Small intestine (tissue), 7 donors: ENCODE data around the gene NALCN. TPM values are rescaled to one million over a fixed set of nuclear protein-coding genes. Genes with fewer than 3 reads are reported as not detected.

Experiments used
- DNase-seq, 2 donors: peaks; one replicate each; pipeline versions ENCODE4 v3.0.0 to v3.0.0-alpha.2; 2013
- FAIRE-seq: peaks from 2 replicates; lab custom pipeline; 2012; peaks lifted over from hg19 to GRCh38; lab: Jason Lieb, UNC
- H3K27ac ChIP-seq, 3 donors: one replicate each; pipeline ENCODE4 v1.5.1; 2013; ENCODE audit warnings: low read length in 2 of 3, mild to moderate bottlenecking in 2 of 3, control low read depth in 1 of 3, inconsistent platforms in 1 of 3, low read depth in 1 of 3, moderate library complexity in 1 of 3
- H3K27me3 ChIP-seq, 3 donors: one replicate each; pipeline ENCODE4 v1.6.1; 2013; ENCODE audit warnings: low read length in 3 of 3, inconsistent platforms in 1 of 3; ENCODE audit not compliant: control insufficient read depth in 3 of 3, insufficient read depth in 3 of 3
- H3K36me3 ChIP-seq, 3 donors: one replicate each; pipeline ENCODE4 v1.6.1; 2013; ENCODE audit warnings: low read length in 3 of 3, inconsistent platforms in 1 of 3, low read depth in 1 of 3, mild to moderate bottlenecking in 1 of 3, moderate library complexity in 1 of 3; ENCODE audit not compliant: control insufficient read depth in 3 of 3, insufficient read depth in 2 of 3
- H3K4me1 ChIP-seq, 3 donors: one replicate each; pipeline ENCODE4 v1.6.1; 2013; ENCODE audit warnings: low read length in 2 of 3, inconsistent platforms in 1 of 3, low read depth in 1 of 3, mild to moderate bottlenecking in 1 of 3, moderate library complexity in 1 of 3; ENCODE audit not compliant: control insufficient read depth in 3 of 3, insufficient read depth in 2 of 3
- H3K4me3 ChIP-seq, 3 donors: one replicate each; pipeline ENCODE4 v1.5.1; 2013; ENCODE audit warnings: low read length in 3 of 3, control low read depth in 1 of 3, inconsistent platforms in 1 of 3, low read depth in 1 of 3, mild to moderate bottlenecking in 1 of 3, moderate library complexity in 1 of 3
- H3K9me3 ChIP-seq, 2 donors: one replicate each; pipeline ENCODE4 v1.6.1; 2013; ENCODE audit warnings: low read depth in 1 of 2, low read length in 1 of 2; ENCODE audit not compliant: control insufficient read depth in 2 of 2, insufficient read depth in 1 of 2
- WGBS, 3 donors: extraction: QIAGEN DNeasy Blood & Tissue Kit; methylation state at CpG; one replicate each; pipeline ENCODE4 v1.1.7; 2013; 5-methylcytosine and 5-hydroxymethylcytosine counted together
- polyA plus RNA-seq, 4 donors: library from polyadenylated mRNA; stranded (reverse) in 3 of 4; unstranded in 1 of 4; fragments of 200-250 nt in 3 of 4; fragments of 120-200 nt in 1 of 4; gene quantifications; one replicate each; pipeline versions ENCODE4 v1.2.1 to v1.2.3, GENCODE V29; 2013
- donor health status: healthy with polysubstance abuse.
- donor health status: control.
- donor health status: control.
- donor health status: Bipolar disorder and iron deficiency.
- donor health status: healthy.

NALCN gene
- polyA plus RNA-seq, 4 donors = 0.13 to 0.46 TPM; not detected in 2

DNA sequence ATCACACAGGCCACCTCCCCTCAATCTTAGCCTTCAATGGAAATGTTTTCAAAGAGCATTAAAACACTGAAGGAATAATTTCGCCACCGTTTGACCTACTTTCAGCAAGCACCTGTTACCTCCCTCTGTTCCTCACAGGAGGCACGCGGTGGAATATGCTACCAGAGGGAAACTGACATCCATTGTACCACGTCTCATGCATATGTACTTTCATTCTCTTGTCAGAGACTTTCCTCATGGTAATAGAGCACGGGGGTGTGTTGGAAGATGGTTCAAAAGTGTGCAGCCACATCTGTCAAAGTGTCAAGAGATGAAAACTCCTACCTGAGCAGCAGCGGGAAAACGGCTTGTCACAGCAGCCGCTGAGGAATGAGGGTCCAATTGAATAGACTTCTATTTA lies 143.4 kb downstream of the NALCN start:
- 82 to 85% (median 83%) methylated on average over 9 of the region's 9 CpGs for WGBS, 3 donors
- Histone ChIP-seq H3K4me3 (no peak overlapping the region), H3K36me3 (no peaks in the 10 kb centered on the region), H3K27me3 (no peaks in the 10 kb centered on the region), H3K27ac (no peak overlapping the region), H3K9me3 (no peaks in the 10 kb centered on the region), H3K4me1 (no peaks in the 10 kb centered on the region)
- FAIRE-seq (no peak), DNase-seq (no peak)

DNA sequence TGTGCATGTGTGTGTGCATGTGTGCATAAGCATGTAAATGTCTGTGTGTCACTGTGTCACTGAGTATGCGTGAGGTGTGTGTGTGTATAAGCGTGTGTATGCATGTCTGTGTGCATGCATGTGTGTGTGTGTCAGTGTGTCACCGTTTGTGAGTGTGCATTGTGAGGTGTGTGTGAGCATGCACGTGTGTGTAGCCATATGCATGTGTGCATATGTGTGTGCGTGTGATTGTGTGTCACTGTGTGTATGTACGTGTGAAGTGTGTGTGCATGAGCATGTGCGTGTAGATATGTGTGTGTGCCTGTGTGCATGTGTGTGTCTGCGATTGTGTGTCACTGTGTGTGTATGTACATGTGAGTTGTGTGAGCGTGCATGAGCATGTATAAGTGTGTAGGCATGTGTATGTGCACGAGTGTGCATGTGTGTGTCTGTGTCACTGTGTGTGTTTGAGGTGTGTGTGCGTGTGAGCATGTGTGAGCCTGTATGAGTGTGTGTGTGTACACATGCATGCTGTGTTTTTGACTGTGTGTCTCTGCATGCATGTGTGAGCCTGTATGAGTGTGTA lies 144.5 kb downstream of the NALCN start:
- FAIRE-seq (no peak), DNase-seq (no peak)
- no peaks in the 10 kb centered on the region for H3K9me3 ChIP-seq
- 90 to 93% (median 90%) methylated on average over 11 of the region's 11 CpGs for WGBS, 3 donors
- no peaks in the 10 kb centered on the region for H3K27me3 ChIP-seq
- H3K4me1 ChIP-seq = no peaks in the 10 kb centered on the region
- no peaks in the 10 kb centered on the region for H3K36me3 ChIP-seq
- no peak overlapping the region for H3K4me3 ChIP-seq
- no peak overlapping the region for H3K27ac ChIP-seq

DNA sequence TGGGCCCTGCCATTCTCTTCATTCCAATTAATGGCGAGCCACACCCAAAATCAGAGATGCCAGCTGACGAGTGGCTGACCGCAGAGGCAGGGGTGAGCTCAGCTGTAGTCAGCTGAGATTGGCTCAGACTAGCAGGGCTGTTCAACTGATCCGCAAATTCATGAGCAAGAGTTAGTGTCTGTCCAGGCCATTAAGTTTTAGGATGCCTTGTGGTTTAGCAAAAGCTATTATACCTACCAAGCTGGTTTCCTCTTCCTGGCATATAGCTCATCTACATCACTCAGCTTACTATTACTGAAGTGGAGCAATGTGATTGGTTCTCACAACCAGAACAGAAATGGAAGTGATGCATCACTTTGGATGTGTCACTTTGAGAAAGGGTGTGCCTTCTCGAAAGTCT lies 148.7 kb downstream of the NALCN start:
- no peak overlapping the region for H3K4me3 ChIP-seq
- no peaks in the 10 kb centered on the region for H3K27me3 ChIP-seq
- WGBS, 3 donors = 82 to 90% (median 87%) methylated on average over 5 of the region's 5 CpGs
- DNase-seq (no peak), FAIRE-seq (no peak)
- H3K9me3 ChIP-seq = no peaks in the 10 kb centered on the region
- H3K36me3 ChIP-seq = no peaks in the 10 kb centered on the region
- H3K4me1 ChIP-seq = no peaks in the 10 kb centered on the region
- no peak overlapping the region for H3K27ac ChIP-seq

DNA sequence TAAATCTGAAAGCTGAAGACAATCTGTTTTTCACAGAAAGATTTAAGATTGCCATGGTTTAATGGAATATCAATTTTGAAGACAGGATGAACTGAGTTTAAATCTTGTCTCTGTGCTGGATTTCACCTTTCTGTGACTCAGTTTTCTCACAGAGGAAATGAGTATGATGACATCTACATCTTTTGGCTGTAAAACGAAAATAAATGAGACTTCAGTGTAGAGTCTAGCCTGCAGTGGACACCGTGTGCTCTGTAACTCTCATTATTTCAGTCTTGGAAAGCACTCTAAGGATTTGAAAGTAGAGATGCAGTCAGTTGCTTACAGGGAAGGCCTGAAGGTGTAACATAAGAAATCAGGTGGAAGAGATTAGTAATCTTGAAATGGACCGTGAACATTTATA lies 150.4 kb downstream of the NALCN start:
- DNase-seq (no peak), FAIRE-seq (no peak)
- H3K9me3 ChIP-seq = no peaks in the 10 kb centered on the region
- no peaks in the 10 kb centered on the region for H3K4me1 ChIP-seq
- no peak overlapping the region for H3K27ac ChIP-seq
- no peaks in the 10 kb centered on the region for H3K36me3 ChIP-seq
- H3K27me3 ChIP-seq = no peaks in the 10 kb centered on the region
- 60 to 77% (median 69%) methylated on average over 3 of the region's 3 CpGs for WGBS, 3 donors
- no peak overlapping the region for H3K4me3 ChIP-seq

DNA sequence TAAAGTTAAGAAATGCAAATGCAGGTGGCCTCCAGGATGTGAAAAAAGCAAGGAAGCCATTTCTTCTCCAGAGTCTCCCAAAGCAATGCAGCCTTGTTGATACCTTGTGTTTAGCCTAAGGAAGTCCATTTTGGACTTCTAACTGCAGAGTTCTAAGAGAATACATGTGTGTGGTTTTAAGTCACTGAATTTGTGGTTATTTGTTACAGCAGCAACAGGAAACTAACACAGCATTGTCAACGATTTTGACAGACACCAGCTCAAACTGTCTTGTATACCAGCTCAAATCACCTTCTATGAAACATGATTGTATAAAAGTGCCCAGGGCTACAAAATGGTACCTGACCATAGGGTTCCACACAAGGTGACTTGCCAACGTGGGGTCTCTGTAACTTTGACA lies 151.4 kb downstream of the NALCN start:
- DNase-seq = no peak
- Histone ChIP-seq H3K4me1 (no peaks in the 10 kb centered on the region), H3K27ac (no peak overlapping the region), H3K36me3 (no peaks in the 10 kb centered on the region), H3K27me3 (no peaks in the 10 kb centered on the region), H3K9me3 (no peaks in the 10 kb centered on the region), H3K4me3 (no peak overlapping the region)
- no peak for FAIRE-seq
- 50 to 61% (median 60%) methylated on average over 2 of the region's 2 CpGs for WGBS, 3 donors

- WGBS, 3 donors = 70 to 94% (median 79%) methylated on average over 2 of the region's 2 CpGs
- Histone ChIP-seq H3K9me3 (no peaks in the 10 kb centered on the region), H3K36me3 (no peaks in the 10 kb centered on the region), H3K4me1 (no peaks in the 10 kb centered on the region), H3K4me3 (no peak overlapping the region), H3K27ac (no peak overlapping the region), H3K27me3 (no peaks in the 10 kb centered on the region)
- no peak for DNase-seq
- no peak for FAIRE-seq
Observed at GRCh38 chr13:101262306-101262705, 154.0 kb downstream of the NALCN start.

DNA sequence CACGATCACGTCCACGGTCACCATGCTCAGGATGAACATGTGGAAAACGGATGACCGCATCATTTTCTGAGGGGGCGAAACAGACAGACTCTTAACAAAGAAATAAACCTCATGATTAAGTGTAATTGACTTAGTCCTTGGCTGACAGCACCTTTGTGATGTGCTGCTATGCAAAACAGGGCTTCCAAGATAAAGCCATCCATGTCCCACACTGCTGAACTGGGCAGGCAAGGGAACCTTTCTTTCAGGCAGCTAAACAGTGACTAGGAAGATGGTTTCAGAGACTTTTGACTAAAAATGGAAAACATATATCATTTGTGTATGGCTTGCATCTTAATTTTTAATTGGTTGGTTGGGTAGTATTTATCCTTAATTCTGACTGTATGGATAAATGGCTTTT lies 157.8 kb downstream of the NALCN start:
- Histone ChIP-seq H3K9me3 (peaks cover 0 to 4% of the 10 kb centered on the region in 2 donors), H3K36me3 (no peaks in the 10 kb centered on the region), H3K4me3 (no peak overlapping the region), H3K27me3 (no peaks in the 10 kb centered on the region), H3K4me1 (no peaks in the 10 kb centered on the region), H3K27ac (no peak overlapping the region)
- DNase-seq (no peak), FAIRE-seq (no peak)
- 88 to 93% (median 93%) methylated on average over 6 of the region's 6 CpGs for WGBS, 3 donors

- Histone ChIP-seq H3K4me1 (no peaks in the 10 kb centered on the region), H3K4me3 (no peak overlapping the region), H3K36me3 (no peaks in the 10 kb centered on the region), H3K9me3 (peaks cover 0 to 4% of the 10 kb centered on the region in 2 donors), H3K27ac (no peak overlapping the region), H3K27me3 (no peaks in the 10 kb centered on the region)
- DNase-seq (no peak), FAIRE-seq (no peak)
- WGBS, 3 donors = 71 to 74% (median 74%) methylated on average over 11 of the region's 11 CpGs
Observed at GRCh38 chr13:101258071-101258470, 158.2 kb downstream of the NALCN start.
